HG03045 (cell line): ENCODE measurements around the gene SLC45A3.

Source experiments
- ATAC-seq: cut with Tn5 transposase; IDR thresholded peaks from one replicate; pipeline ENCODE4 v1.9.1; 2021; ENCODE audit warnings: mild to moderate bottlenecking, moderate library complexity; ENCODE audit not compliant: unreplicated experiment

The SLC45A3 gene

DNA sequence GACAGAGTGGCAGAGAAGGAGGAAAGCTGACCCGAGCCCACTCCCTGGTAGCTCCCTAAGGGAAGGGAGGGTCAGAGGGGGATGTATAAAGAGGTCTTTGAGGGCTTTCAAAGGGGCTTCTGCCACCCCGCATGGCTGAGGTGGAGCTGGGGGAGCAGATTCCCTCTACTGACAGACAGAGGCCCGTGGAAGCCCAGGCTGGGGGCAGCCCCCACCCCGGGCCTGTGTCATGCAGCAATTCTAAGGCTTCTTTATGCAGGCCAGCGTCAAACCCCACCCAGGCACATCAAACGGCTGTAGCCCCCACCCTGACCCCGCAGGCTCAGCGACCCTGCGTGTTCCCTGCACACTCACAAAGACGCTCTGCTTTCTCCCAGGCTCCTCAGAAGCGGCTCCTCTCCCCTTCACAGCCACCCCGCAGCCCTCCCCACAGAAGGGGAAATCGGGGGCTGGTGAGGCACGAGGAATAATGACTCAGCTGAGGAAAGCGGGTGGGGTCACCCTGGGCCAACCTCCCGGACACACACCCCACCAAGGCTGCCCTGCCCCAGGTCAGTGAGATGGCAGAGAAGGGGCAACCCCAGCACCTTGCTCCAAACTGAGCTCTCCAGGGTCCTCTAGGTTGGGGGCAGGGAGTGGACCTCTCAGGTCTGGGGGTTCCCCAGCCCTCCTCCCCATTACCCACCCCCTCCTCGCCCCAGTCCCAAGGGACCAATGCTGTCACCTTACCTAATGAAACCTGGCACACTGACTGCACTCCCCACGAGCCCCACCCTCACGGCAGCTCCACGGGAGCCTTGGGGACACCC lies 10.8 kb downstream of the SLC45A3 start:
- peak; percentile 42 for ATAC-seq

DNA sequence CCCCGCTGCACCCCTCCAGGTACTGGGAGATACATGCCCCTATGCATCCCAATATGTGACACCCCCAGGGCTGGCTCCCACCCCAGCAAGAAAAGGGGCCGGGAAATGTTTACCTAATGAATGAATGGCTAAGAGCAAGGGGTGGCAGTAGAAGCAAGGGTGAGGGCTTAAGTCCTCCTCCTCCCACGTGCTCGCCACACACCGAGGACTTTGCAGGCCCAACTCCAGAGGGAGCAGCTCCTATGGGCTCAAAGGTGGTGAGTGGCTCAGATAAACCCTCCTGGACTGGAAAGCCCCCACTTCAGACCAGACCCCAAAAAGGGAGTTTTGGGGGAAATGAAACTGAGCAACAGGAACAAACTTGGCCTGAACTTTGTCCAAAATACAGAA lies 11.4 kb downstream of the SLC45A3 start:
- peak; percentile 35 for ATAC-seq

DNA sequence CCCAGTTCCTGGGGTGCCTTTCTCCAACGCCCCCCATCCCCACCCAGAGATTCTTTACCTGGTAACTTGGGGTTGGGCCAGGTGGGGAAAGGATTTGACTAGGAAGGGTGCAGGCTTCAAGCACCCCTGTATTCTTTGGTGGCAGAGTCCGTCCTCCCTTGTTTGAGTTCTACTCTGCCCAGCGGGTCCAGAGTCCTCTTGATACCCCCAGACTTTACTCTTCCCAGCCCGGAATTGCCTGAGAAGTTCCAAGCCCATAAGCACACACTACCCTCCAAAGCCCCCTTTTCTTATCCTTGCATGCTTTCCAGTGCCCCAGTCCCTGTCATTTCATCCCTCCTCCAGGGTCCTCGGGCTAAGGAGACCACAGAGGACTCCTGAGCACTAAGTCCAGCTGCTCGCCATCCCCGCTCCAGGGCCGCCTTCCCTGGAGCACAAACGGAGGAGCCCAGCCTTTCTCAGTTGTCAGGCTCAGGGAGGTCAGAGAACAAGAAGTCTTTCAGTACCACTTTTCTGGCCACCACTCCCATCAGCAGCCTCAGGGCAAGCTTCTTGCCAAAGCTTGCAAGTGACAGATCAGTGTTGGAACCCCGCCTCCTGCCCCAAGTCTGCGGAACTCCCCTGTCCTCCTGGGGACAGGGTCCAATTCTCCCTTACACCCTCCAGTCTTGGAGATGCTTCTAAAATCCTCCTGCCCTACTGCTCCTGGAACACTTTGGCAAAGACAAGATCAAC lies 12.2 kb downstream of the SLC45A3 start:
- ATAC-seq = no peak

DNA sequence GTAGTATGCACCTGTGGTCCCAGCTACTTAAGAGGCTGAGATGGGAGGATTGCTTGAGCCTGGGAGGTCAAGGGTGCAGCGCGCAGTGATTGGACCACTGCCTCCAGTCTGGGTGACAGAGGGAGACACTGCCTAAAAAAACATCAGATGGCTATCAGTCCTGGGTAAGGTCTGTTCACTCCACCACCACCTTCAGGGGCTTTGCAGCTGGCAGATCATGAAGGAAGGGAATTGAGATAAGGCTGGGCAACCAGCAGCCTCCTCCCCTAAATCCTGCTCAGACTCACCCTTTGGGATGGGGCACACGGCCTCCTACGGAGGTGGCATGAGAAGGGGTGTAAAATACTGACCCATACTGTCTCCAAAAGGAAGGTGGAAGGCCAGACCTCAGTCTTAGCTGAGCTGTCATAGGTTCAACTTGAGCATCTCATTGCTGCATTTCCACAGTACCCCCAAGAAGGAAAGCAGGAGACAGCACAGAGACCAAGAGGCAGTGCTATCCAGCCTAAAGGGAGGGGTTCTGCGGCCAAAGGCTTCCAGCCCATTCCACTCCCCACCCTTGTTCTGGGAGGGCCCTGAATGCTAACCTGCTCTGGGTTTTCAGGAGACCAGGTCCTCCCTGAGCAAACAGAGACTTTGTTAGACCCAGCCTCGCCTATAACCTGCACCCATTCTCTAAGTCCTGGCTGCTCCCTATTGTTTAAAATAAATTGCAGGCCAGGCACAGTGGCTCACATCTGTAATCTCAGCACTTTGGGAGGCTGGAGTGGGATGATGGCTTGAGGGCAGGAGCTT lies 13.7 kb downstream of the SLC45A3 start:
- ATAC-seq = no peak

DNA sequence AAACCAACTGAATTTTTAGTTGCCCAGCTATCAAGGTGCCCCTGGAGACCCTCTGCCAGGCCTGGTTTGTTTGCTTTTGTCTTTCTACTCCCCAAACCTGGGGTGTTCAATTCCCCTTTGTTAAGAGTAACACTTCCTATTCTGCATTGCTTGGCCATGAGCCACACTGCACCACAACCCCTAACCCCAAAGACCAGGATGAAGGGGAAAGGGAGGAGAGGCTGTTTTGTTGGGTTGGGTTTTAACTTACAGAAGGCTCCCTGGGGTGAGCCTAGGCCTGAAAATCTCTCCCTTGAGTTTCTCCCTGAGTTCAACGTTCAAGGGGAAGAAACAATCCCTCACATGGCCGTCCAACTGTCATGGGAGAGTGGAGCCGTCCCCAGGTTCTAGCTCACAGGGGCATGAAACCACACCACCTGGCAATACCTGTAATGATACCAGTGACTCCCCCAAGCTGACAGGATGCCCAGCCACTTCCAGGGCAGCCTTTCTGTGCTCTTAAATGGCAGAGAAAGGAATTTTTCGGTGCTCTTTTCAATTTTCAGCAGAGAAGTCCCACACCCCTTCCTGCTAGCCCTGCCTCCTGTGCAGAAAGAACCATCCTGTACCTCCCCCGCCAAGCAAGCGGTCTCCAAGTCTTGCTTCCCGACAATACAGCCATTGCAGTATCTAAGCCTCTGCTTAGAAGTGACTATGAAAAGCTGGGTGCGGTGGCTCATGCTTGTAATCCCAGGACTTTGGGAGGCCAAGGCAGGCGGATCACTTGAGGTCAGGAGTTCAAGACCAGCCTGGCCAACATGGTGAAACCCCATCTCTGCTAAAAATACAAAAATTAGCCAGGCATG lies 14.9 kb downstream of the SLC45A3 start:
- no peak for ATAC-seq

DNA sequence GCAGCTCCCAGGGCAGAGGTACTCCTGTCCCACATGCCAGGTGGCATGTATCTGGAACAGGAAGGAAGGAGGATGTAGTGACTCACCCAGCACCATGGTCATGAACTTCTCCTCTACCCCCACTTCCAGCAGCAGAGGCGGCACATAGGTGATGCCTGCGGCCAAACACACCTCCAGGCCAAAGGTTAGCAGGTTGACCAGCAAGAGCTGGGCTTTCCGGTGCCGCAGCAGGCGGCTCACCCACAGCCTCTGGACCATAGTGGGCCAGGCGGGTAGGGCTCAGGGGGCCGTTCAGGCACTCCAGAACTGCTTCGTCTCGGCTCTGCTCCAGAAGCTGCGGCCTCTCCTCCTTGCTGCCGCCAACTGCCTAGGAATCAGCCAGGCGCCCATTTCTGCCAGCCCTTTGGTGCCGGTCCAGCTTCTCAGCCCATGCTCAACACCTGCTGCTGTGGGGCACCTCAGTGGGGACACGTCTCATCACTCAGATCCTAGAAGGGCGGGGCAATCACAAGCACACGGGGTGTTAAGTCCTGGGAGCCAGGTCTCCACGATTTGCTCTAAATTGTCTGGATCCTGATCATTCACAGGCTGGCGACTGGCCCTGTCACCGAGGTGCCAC lies 15.8 kb downstream of the SLC45A3 start:
- ATAC-seq = no peak

DNA sequence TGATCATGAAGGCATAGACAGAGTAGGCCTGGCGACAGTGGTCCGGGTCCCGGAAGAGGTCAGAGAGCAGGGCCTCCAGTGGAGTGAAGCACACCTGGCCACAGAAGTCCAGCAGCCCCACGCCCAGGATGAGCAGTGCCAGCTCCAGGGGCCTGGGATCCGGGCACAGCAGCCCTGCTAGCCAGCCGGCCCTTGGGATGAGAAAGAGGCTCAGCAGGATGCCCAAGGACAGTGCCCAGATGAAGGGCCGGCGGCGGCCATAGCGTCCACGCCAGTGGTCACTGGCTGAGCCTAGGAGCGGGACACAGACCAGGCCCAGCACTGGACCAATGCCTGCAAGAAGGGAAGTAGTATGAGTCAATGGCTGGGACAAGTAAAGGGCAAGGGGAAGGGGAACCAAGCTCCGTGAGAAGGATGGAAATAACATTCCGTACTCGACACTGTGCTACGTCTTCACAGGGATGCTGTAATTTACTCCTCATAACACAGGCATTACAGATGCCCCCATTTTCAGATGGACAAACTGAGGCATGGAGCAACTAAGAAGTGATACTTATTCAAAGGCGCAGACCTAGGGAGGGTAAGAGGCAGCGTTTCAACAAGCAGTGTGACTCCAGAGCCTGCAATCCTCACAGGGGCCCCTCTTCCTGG lies 16.9 kb downstream of the SLC45A3 start:
- ATAC-seq = no peak

DNA sequence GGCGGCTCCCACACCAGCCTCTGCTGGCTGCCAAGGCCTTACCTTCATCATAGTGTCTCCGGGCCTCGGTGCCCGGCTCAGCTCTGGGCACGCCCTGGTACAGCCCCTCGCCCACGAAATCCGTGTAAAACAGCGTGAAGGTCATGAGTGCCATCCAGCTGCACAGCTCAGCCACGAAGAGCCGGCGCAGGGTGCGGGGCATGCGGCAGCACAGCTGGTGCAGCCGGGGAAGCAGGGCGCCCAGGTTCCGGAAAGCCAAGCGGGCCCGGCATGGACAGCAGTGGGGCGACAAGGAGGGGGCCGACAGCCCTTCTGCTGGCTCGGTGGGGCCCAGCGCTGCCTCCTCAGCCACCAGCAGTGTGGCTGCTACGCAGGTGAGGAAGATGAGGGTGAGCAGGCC lies 17.5 kb downstream of the SLC45A3 start:
- ATAC-seq = no peak

- no peak for ATAC-seq
Measured at GRCh38 chr1:205662135-205662738, 18.1 kb downstream of the SLC45A3 start.

DNA sequence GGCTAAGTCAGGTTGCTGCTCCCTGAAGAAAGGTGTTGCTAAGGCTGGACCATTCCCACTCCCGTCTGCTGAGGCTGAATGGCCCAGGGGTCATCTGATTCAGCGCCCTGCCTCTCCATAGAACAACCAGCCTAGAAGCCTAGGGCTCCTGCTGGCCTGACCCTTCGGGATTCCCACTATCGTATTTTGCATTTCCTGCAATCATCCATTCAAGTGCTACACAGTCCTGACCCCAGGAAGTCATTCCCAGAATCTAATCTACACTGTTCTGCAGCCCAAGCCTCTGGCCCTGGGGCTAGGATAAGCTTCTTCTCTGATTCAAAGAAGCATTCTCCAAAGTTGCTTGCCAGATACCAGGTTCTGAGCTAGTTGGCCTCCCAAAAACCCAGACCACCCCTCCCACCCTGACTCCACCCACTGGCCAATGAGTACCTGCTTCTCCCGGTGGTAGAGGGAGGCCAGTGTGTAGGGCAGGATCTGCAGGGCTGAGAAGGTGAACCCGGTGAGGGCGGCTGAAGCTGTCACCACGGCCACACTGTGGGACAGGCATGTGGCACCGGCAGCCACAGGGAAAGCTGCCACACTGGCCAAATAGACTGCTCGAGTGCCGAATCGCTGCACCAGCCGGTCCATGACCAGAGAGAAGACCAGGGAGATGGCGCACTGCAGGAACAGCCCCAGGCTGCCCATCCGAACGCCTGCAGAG lies 18.7 kb downstream of the SLC45A3 start:
- ATAC-seq = no peak

GRCh38 chr1:205660361-205660760 lies 19.9 kb downstream of the SLC45A3 start:
- no peak for ATAC-seq

- peak; percentile 63 for ATAC-seq
Measured at GRCh38 chr1:205658943-205659581, 21.2 kb downstream of the SLC45A3 start.

DNA sequence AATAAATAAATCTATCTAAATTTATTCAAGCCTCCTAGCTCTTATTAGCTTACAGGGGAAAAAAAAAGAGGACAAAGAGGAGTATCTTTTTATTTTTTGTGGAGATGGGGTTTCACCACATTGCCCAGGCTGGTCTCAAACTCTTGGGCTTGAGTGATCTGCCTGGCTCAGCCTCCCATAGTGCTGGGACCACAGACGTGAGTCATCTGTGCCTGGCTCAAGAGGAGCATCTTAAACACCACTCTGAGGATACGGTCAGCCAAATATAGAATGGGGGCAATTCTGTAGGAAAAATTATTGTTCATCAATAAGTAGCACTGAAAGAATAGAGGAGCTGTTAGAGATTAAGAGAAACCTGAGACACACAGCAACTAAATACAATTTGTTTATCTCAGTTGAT lies 24.1 kb downstream of the SLC45A3 start:
- no peak for ATAC-seq

DNA sequence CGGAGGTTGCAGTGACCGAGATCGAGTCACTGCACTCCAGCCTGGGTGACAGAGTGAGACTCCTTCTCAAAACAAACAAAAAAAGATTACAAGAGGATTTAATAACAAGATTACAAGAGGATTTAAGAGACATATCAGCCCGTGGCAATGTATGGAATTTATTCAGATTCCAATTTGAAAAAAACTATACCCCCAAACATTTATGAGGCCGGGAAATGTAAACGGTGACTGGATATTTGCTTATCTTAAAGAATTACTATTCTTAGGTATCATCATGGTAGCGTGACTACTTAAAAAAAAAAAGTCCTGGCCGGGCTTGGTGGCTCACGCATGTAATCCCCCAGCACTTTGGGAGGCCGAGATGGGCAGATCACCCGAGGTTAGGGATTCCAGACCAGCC lies 27.3 kb downstream of the SLC45A3 start:
- no peak for ATAC-seq

DNA sequence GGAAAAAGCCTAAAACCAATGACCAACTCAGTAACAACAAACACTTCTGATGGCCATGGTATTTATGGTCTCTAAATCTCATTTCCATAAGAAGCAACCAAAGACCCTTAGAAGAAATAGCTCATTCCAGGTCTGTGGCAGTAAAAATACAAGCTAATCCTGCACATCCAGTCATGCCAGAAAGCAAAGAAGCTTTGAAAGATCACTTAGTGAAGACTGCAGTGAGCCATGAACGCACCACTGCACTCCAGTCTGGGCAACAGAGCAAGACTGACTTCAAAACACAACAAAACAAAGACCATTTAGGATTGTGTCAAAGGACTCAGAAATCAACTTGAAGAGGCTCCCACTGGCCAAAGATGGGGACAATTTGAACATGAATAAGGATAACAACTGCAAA lies 30.1 kb downstream of the SLC45A3 start:
- no peak for ATAC-seq

GRCh38 chr1:205645519-205645918 lies 34.8 kb downstream of the SLC45A3 start:
- no peak for ATAC-seq

DNA sequence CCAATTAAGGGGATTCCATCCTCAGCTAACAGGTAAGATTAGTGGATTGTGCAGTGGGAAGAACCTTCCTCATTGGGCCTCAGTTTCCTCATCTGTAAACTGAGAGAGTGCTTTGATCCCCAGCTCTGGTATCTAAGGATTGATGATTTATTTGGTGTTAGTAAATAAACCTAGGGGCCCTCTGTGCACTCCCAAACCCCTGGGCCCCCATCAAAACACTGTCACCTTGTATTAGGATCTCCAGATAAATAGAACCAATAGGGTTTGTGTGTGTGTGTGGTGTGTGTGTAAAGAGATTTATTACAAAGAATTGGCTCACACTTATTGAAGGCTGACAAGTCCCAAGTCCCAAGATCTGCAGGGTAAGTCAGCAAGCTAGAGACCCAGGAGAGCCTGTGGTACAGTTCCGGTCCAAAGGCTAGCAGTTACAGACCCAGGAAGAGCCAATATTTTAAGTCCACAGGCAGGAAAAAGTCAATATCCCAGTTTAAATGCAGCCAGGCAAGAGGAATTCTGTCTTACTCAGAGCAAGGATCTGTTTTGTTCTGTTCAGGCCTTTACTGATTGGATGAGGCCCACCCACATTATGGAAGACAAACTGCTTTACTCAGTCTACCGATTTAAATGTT lies 37.5 kb downstream of the SLC45A3 start:
- ATAC-seq = no peak

DNA sequence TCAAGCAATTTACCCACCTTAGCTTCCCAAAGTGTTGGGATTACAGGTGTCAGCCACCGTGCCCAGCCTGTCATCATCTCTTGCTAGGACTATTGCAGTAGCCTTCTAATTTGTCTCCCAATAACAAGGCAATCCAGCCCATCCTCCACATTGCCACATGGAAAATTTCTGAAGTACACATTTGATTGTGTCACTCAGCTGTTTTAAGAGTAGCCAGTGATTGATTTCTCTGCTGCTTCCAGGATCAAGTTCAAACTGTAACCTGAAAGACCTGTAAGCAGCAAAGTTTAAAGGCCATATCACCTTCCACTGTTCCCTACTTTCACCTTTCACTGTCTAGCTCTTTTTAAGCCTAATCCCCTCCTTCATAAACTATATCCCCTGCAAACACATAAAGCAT lies 40.7 kb downstream of the SLC45A3 start:
- ATAC-seq = no peak
